GM23338 (cell line): ENCODE data around the gene ADAMTS14.

Experiments used
- EZH2 ChIP-seq: fragments of 200-600 bp; sonication (generic); IDR thresholded peaks from one replicate; pipeline ENCODE4 v1.8.0; 2017; ENCODE audit warnings: antibody characterized with exemption, mild to moderate bottlenecking, low read depth; ENCODE audit not compliant: unreplicated experiment
- EZH2phosphoT487 ChIP-seq: fragments of 200-600 bp; sonication (generic); IDR thresholded peaks from one replicate; pipeline ENCODE4 v1.8.1; 2018; ENCODE audit warnings: antibody characterized with exemption; ENCODE audit not compliant: unreplicated experiment
- POLR2AphosphoS5 ChIP-seq: IDR thresholded peaks from 2 replicates; pipeline ENCODE4 v1.6.1; 2016; ENCODE audit warnings: antibody characterized with exemption, low read depth
- TF ChIP-seq, protein P1 (sequence below), 2 experiments: fragments of 200-600 bp in 1 of 2; sonication (generic) in 1 of 2; conservative IDR thresholded peaks; 2 replicates each; pipeline versions ENCODE4 v1.5.1 to v1.6.1; 2016 to 2017; ENCODE audit warnings: antibody characterized with exemption in 2 of 2, low read depth in 2 of 2, mild to moderate bottlenecking in 2 of 2, moderate library complexity in 1 of 2

DNA sequence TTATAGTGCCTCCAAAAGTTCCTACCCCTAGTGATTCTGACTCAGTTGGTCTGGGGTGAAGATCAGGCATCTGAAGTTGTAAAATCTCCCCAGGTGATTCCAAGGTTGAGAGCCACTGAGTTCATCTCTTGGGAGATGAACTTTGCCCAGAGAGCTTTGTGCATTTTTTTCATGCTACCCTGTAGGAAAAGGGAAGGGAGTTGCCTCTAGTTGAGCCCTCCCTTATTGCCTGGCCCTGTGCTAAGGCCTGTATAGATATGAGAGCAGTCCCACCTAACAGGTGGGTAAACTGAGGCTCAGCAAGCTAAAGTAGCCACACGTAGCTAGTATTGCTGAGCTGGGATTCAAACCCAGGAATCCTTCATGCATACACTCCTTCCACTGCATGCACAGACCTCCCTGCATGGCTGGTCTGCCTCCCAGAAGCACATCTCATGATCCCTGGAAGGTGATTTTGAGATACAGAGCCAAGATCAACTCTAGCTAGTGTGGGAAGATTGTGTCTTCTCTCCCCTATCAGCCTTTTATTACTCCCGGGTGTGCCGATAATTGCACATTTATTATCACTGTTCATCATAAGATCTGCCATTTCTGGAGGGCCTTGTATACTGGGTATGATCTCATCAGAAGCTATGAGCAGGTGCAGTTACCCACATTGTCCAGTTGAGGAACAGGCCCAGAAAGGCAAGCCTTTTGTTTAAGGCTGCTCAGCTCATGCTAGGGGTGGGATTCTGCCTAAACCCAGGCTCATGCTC is 65.9 kb downstream of the ADAMTS14 start:
- TF ChIP-seq, protein P1, sequence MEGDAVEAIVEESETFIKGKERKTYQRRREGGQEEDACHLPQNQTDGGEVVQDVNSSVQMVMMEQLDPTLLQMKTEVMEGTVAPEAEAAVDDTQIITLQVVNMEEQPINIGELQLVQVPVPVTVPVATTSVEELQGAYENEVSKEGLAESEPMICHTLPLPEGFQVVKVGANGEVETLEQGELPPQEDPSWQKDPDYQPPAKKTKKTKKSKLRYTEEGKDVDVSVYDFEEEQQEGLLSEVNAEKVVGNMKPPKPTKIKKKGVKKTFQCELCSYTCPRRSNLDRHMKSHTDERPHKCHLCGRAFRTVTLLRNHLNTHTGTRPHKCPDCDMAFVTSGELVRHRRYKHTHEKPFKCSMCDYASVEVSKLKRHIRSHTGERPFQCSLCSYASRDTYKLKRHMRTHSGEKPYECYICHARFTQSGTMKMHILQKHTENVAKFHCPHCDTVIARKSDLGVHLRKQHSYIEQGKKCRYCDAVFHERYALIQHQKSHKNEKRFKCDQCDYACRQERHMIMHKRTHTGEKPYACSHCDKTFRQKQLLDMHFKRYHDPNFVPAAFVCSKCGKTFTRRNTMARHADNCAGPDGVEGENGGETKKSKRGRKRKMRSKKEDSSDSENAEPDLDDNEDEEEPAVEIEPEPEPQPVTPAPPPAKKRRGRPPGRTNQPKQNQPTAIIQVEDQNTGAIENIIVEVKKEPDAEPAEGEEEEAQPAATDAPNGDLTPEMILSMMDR (conservative IDR thresholded peaks at IDR 0.05; ENCODE audit: low read depth in 2 of 2): no peak
- no peak for TF ChIP-seq POLR2AphosphoS5
- no peak for TF ChIP-seq EZH2
- TF ChIP-seq EZH2phosphoT487: no peak
